GM23338 (cell line): Measurements from ENCODE around the gene RILPL1. TPM values are rescaled to one million over a fixed set of nuclear protein-coding genes. Genes with fewer than 3 reads are reported as not detected.
A peak's percentile ranks its signal among the peaks of the same experiment; 100 is the strongest.

Experiments
- ATAC-seq: fragments of 200-7000 bp; cut with Tn5 transposase; 3 replicates; pipeline ENCODE4 v1.9.1; 2020
- DNase-seq: peaks from one replicate; pipeline ENCODE4 v3.0.0-alpha.2; 2015; ENCODE audit warnings: low spot score
- H2AFZ ChIP-seq: fragments of 200-600 bp; sonication (generic); 2 replicates; pipeline ENCODE4 v1.8.0; 2016; ENCODE audit warnings: antibody characterized with exemption, mild to moderate bottlenecking, moderate library complexity
- H3F3A ChIP-seq: fragments of 200-600 bp; sonication (generic); replicated peaks from 2 replicates; pipeline ENCODE4 v1.8.0; 2017; ENCODE audit warnings: antibody characterized with exemption, mixed run types, low read depth
- H3K27ac ChIP-seq: fragments of 200-600 bp; sonication (generic); 2 replicates; pipeline ENCODE4 v1.6.1; 2016; ENCODE audit warnings: low read depth
- H3K27me3 ChIP-seq: fragments of 200-600 bp; sonication (generic); 2 replicates; pipeline ENCODE4 v1.8.0; 2016; ENCODE audit warnings: mild to moderate bottlenecking, mixed run types, moderate library complexity; ENCODE audit not compliant: insufficient read depth
- H3K36me3 ChIP-seq: fragments of 200-600 bp; sonication (generic); 2 replicates; pipeline ENCODE4 v1.8.0; 2016; ENCODE audit warnings: mild to moderate bottlenecking; ENCODE audit not compliant: insufficient read depth
- H3K4me1 ChIP-seq: fragments of 200-600 bp; sonication (generic); 2 replicates; pipeline ENCODE4 v1.8.0; 2016; ENCODE audit warnings: mild to moderate bottlenecking, moderate library complexity; ENCODE audit not compliant: insufficient read depth
- H3K4me2 ChIP-seq: fragments of 200-600 bp; sonication (generic); 2 replicates; pipeline ENCODE4 v1.7.1; 2017; ENCODE audit warnings: mixed run types
- H3K4me3 ChIP-seq: fragments of 200-600 bp; sonication (generic); 2 replicates; pipeline ENCODE4 v1.6.1; 2016; ENCODE audit warnings: mixed run types
- H3K79me2 ChIP-seq: fragments of 200-600 bp; sonication (generic); replicated peaks from 2 replicates; pipeline ENCODE4 v1.8.0; 2017; ENCODE audit warnings: mild to moderate bottlenecking; ENCODE audit not compliant: insufficient read depth
- H3K9me2 ChIP-seq: fragments of 200-600 bp; sonication (generic); 2 replicates; pipeline ENCODE4 v1.8.0; 2017; ENCODE audit not compliant: insufficient read depth
- H4K20me1 ChIP-seq: fragments of 200-600 bp; sonication (generic); replicated peaks from 2 replicates; pipeline ENCODE4 v1.8.0; 2017; ENCODE audit warnings: mild to moderate bottlenecking; ENCODE audit not compliant: insufficient read depth
- H3K27ac Mint-ChIP-seq: 2 replicates; pipeline ENCODE4 v1.8.0; 2020; ENCODE audit warnings: inconsistent platforms, mild to moderate bottlenecking, moderate library complexity, mixed read lengths
- H3K27me3 Mint-ChIP-seq: 3 replicates; pipeline ENCODE4 v1.8.0; 2022; ENCODE audit warnings: low read depth, mild to moderate bottlenecking, moderate library complexity, mixed read lengths, inconsistent platforms; ENCODE audit not compliant: insufficient read depth, poor library complexity
- H3K36me3 Mint-ChIP-seq: 3 replicates; pipeline ENCODE4 v1.8.0; 2021; ENCODE audit warnings: low read depth, mild to moderate bottlenecking, inconsistent platforms, moderate library complexity, mixed read lengths
- H3K4me1 Mint-ChIP-seq: 3 replicates; pipeline ENCODE4 v1.8.0; 2020; ENCODE audit warnings: mild to moderate bottlenecking, inconsistent platforms, mixed read lengths
- H3K4me3 Mint-ChIP-seq: 3 replicates; pipeline ENCODE4 v1.8.0; 2021; ENCODE audit warnings: moderate library complexity, mild to moderate bottlenecking, inconsistent platforms, mixed read lengths
- H3K9me3 Mint-ChIP-seq: 3 replicates; pipeline ENCODE4 v1.8.0; 2020; ENCODE audit warnings: moderate library complexity, mild to moderate bottlenecking, inconsistent platforms, mixed read lengths
- CREB1 ChIP-seq: fragments of 250-450 bp; sonication (Bioruptor Pico); IDR thresholded peaks from 2 replicates; pipeline ENCODE4 v1.5.0; 2020; ENCODE audit warnings: low read depth, mild to moderate bottlenecking, moderate library complexity
- STAT1 ChIP-seq: IDR thresholded peaks from one replicate; pipeline ENCODE4 v1.6.1; 2016; ENCODE audit warnings: antibody characterized with exemption; ENCODE audit not compliant: unreplicated experiment
- polyA plus RNA-seq: library from polyadenylated mRNA; unstranded; fragments of >200 nt; fragmentation: Nextera tagmentation; extraction: Ambion mirVana; gene quantifications from 2 replicates; pipeline ENCODE4 v1.2.1, GENCODE V29; 2016
- total RNA-seq: library from RNA; depleted of rRNA; stranded (reverse); fragments of >200 nt; shearing (Covaris generic); gene quantifications from 2 replicates; pipeline ENCODE4 v1.2.3, GENCODE V29; 2014
- TF ChIP-seq, protein P1 (sequence below): IDR thresholded peaks from one replicate; pipeline ENCODE4 v1.6.1; 2018; ENCODE audit warnings: antibody characterized with exemption; ENCODE audit not compliant: unreplicated experiment
- TF ChIP-seq, protein P2 (sequence below), 2 experiments: fragments of 200-600 bp in 1 of 2; sonication (generic) in 1 of 2; conservative IDR thresholded peaks; 2 replicates each; pipeline versions ENCODE4 v1.5.1 to v1.6.1; 2016 to 2017; ENCODE audit warnings: antibody characterized with exemption in 2 of 2, low read depth in 2 of 2, mild to moderate bottlenecking in 2 of 2, moderate library complexity in 1 of 2

RILPL1 gene
- total and polyA plus RNA-seq, 2 experiments from 2014 or later = 3.9 to 7.9 TPM

DNA sequence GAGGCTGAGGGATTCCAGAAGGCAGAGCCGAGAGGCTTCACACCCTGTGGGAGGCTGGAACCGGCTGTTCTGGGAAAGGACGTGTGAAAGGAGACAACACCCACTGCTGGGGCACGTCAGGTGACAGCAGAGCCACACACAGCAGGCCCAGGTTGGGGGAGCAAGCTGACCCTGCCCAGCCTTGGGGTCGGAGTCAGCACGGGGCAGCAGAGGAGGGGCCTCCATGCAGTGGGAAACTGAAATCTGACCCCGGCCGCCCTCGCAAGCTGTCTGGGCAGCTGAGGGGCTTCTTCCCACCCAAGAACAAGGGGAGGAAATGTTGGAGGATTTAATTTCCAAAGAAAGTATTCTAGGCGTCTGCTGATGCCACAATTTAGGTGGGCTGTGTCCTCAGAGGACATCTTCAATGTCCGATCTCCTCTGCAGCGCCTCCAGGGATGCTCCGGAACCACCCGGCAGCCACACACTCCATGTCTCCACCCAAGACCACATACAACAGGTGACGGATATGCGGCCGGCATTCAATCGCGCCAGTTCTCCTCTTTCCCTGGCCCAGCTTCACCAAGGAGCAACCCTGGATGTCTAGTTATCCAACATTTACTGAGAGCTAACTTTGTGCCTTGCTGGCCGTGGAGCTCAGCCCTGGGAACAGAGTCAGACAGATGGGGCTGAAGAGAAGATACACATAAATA, 44.8 kb downstream of the RILPL1 start:
- H3K79me2 ChIP-seq = no peaks in the 10 kb centered on the region
- no peak overlapping the region for H3K4me2 ChIP-seq
- H3K9me3 Mint-ChIP-seq = no peaks in the 10 kb centered on the region

DNA sequence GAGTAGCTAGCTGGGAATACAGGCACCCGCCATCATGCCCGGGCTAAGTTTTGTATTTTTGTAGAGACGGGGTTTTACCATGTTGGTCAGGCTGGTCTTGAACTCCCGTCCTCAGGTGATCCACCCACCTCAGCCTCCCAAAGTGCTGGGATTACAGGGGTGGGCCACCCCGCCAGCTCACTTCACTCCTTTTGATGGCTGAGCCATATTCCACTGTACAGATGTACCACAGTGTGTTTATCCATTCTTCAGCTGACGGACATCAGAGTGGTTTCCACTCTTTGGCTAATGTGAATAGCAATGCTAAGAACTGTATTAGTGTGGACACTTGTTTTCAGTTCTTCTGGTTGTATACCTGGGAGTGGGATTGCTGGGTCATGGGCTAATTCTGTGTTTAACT, 46.1 kb downstream of the RILPL1 start:
- Histone ChIP-seq H3K27me3 (no peaks in the 10 kb centered on the region), H3K4me2 (no peak overlapping the region), H3K79me2 (no peaks in the 10 kb centered on the region), H2AFZ (no peak overlapping the region), H4K20me1 (no peaks in the 10 kb centered on the region), H3K36me3 (no peaks in the 10 kb centered on the region), H3K4me3 (no peak overlapping the region), H3K27ac (no peak overlapping the region), H3K4me1 (no peaks in the 10 kb centered on the region), H3K9me2 (no peaks in the 10 kb centered on the region), H3F3A (no peaks in the 10 kb centered on the region)
- DNase-seq = no peak
- TF ChIP-seq STAT1 = no peak
- TF ChIP-seq, protein P1, sequence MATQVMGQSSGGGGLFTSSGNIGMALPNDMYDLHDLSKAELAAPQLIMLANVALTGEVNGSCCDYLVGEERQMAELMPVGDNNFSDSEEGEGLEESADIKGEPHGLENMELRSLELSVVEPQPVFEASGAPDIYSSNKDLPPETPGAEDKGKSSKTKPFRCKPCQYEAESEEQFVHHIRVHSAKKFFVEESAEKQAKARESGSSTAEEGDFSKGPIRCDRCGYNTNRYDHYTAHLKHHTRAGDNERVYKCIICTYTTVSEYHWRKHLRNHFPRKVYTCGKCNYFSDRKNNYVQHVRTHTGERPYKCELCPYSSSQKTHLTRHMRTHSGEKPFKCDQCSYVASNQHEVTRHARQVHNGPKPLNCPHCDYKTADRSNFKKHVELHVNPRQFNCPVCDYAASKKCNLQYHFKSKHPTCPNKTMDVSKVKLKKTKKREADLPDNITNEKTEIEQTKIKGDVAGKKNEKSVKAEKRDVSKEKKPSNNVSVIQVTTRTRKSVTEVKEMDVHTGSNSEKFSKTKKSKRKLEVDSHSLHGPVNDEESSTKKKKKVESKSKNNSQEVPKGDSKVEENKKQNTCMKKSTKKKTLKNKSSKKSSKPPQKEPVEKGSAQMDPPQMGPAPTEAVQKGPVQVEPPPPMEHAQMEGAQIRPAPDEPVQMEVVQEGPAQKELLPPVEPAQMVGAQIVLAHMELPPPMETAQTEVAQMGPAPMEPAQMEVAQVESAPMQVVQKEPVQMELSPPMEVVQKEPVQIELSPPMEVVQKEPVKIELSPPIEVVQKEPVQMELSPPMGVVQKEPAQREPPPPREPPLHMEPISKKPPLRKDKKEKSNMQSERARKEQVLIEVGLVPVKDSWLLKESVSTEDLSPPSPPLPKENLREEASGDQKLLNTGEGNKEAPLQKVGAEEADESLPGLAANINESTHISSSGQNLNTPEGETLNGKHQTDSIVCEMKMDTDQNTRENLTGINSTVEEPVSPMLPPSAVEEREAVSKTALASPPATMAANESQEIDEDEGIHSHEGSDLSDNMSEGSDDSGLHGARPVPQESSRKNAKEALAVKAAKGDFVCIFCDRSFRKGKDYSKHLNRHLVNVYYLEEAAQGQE = no peak
- TF ChIP-seq, protein P2, sequence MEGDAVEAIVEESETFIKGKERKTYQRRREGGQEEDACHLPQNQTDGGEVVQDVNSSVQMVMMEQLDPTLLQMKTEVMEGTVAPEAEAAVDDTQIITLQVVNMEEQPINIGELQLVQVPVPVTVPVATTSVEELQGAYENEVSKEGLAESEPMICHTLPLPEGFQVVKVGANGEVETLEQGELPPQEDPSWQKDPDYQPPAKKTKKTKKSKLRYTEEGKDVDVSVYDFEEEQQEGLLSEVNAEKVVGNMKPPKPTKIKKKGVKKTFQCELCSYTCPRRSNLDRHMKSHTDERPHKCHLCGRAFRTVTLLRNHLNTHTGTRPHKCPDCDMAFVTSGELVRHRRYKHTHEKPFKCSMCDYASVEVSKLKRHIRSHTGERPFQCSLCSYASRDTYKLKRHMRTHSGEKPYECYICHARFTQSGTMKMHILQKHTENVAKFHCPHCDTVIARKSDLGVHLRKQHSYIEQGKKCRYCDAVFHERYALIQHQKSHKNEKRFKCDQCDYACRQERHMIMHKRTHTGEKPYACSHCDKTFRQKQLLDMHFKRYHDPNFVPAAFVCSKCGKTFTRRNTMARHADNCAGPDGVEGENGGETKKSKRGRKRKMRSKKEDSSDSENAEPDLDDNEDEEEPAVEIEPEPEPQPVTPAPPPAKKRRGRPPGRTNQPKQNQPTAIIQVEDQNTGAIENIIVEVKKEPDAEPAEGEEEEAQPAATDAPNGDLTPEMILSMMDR (conservative IDR thresholded peaks at IDR 0.05; ENCODE audit: low read depth in 2 of 2) = no peak
- Mint-ChIP-seq H3K4me3 (no peak overlapping the region), H3K27ac (no peak overlapping the region), H3K4me1 (peaks cover 7% of the 10 kb centered on the region), H3K36me3 (no peaks in the 10 kb centered on the region; the same call in 2 of the 3 replicates), H3K27me3 (peaks cover 13% of the 10 kb centered on the region), H3K9me3 (no peaks in the 10 kb centered on the region)
- no peak for ATAC-seq

More for the DNA sequence above, 44.8 kb downstream of the RILPL1 start:
- no peak overlapping the region for H2AFZ ChIP-seq
- Mint-ChIP-seq H3K4me1 (peaks cover 12% of the 10 kb centered on the region), H3K27me3 (peaks cover 13% of the 10 kb centered on the region), H3K27ac (no peak overlapping the region), H3K4me3 (no peak overlapping the region), H3K36me3 (no peaks in the 10 kb centered on the region; the same call in 2 of the 3 replicates)
- H3K4me3 ChIP-seq = no peak overlapping the region
- H3F3A ChIP-seq = no peaks in the 10 kb centered on the region
- no peaks in the 10 kb centered on the region for H4K20me1 ChIP-seq
- no peak overlapping the region for H3K27ac ChIP-seq
- DNase-seq (peak; percentile 27), ATAC-seq (peak; percentile 78)
- H3K27me3 ChIP-seq = no peaks in the 10 kb centered on the region
- H3K36me3 ChIP-seq = no peaks in the 10 kb centered on the region
- TF ChIP-seq CREB1 (CRISPR knock-in tag) = no peak
- TF ChIP-seq, protein P1 = no peak
- H3K9me2 ChIP-seq = no peaks in the 10 kb centered on the region
- H3K4me1 ChIP-seq = no peaks in the 10 kb centered on the region
